ENCODE results near the gene POLR2L.
A peak's percentile ranks its signal among the peaks of the same experiment; 100 is the strongest.

The POLR2L gene

GRCh38 chr11:824942-825341 is 17.4 kb downstream of the POLR2L start:
- no peak for DNase-seq

GRCh38 chr11:824292-824880 is 17.9 kb downstream of the POLR2L start:
- no peak for DNase-seq

- DNase-seq, result no peak
These were observed 18.7 kb downstream of the POLR2L start for GRCh38 chr11:823441-824291.

GRCh38 chr11:821512-822371 is 20.6 kb downstream of the POLR2L start:
- peak; percentile 83 to 90 for DNase-seq

GRCh38 chr11:820655-821511 is 21.4 kb downstream of the POLR2L start:
- DNase-seq, result peak; percentile 78 to 83

GRCh38 chr11:819943-820649 is 22.2 kb downstream of the POLR2L start:
- peak; percentile 87 to 89 for DNase-seq

- peak; percentile 69 to 85 for DNase-seq
These were observed 23.0 kb downstream of the POLR2L start for GRCh38 chr11:819129-819931.

GRCh38 chr11:818396-819128 is 23.8 kb downstream of the POLR2L start, which contains the start of gene PNPLA2:
TSS of gene PNPLA2 (plus strand) at chr11:818914. CDS start at chr11:819719, 805 bp downstream.
- no peak for DNase-seq

GRCh38 chr11:816433-816779 is 25.9 kb downstream of the POLR2L start:
- DNase-seq, result no peak

GRCh38 chr11:815675-816432 is 26.5 kb downstream of the POLR2L start:
- DNase-seq, result no peak

- no peak for DNase-seq
These were observed 28.8 kb downstream of the POLR2L start for GRCh38 chr11:813456-814096.

- DNase-seq, result no peak
These were observed 29.3 kb downstream of the POLR2L start for GRCh38 chr11:813072-813455.

- no peak for DNase-seq
These were observed 29.9 kb downstream of the POLR2L start for GRCh38 chr11:812390-812789.

- peak in 1 of 2 experiments; percentile 7 for DNase-seq
These were observed 30.7 kb downstream of the POLR2L start for GRCh38 chr11:811446-812245.

- no peak for DNase-seq
These were observed 32.2 kb downstream of the POLR2L start for GRCh38 chr11:810040-810567.

- DNase-seq, result peak; percentile 87 to 88
These were observed 32.9 kb downstream of the POLR2L start, which contains the start of gene RPLP2 for GRCh38 chr11:809287-810039. TSS of gene RPLP2 (plus strand) at chr11:809967. CDS start at chr11:810235, 268 bp downstream.

All from AML-193 (cell line).